GM04503 (cell line): ENCODE results near the gene GATAD2B.
"Not testable (repeated sequence)": the region's sequence is repeated elsewhere in the genome, so short reads cannot be mapped to it uniquely, and the experiment has no call there.

Experiments
- DNase-seq: peaks from one replicate; pipeline ENCODE4 v3.0.0-alpha.2; 2012; ENCODE audit warnings: low read depth

GATAD2B gene

DNA sequence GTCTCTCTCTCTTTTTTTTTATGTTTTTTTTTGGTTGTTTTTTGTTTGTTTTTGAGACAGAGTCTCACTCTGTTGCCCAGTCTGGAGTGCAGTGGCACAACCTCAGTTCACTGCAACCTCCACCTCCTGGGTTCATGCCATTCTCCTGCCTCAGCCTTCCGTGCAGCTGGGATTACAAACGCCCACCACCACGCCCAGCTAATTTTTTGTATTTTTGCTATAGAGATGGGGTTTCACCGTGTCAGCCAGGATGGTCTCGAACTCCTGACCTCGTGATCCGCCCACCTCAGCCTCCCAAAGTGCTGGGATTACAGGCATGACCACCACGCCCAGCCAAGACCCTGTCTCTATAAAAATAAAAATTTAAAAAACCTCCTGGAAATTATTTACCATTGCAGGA, 88.8 kb downstream of the GATAD2B start:
- not testable (repeated sequence) for DNase-seq

DNA sequence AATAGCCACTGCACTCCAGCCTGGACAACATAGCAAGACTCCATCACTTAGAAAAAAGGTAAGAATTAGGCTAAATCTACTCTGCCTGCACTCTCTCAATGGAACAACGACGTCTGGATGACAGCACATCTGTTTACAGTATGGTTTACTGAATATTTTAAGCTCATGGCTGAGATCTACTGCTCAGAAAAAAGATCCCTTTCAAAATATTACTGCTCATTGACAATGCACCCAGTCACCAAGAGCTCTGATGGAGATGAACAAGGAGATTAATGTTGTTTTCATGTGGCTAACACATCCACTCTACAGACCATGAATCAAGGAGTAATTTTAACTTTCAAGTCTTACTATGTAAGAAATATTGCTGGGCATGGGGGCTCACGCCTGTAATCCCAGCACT, 89.6 kb downstream of the GATAD2B start:
- no peak for DNase-seq

DNA sequence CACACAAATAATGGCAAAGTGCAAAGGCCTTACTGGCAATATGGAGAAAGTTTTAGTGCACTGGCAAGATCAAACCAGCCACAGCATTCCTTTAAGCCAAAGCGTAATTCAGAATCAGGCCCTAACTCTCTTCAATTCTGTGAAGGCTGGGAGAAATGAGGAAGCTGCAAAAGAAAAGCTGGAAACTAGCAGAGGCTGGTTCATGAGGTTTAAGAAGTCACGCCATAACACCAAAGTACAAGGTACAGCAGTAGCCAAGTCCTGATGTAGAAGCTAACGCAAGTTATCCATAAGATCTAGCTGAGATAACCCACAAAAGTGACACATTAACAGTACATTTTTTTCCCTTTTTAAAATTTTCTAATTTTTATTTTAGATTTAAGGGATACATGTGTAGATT, 90.5 kb downstream of the GATAD2B start:
- no peak for DNase-seq

DNA sequence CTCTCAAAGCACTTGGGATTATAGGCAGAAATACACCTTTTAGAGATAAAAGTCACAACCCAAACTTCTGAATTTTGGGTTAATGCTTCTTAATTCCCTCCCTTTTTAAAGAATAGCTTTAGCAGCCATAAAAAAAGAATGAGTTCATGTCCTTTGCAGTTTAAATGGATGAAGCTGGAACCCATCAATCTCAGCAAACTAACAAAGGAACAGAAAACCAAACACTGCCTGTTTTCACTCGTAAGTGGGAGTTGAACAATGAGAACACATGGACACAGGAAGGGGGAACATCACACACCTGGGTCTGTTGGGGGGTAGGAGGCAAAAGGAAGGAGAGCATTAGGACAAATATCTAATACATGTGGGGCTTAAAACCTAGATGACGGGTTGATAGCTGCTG, 91.7 kb downstream of the GATAD2B start:
- DNase-seq: no peak

DNA sequence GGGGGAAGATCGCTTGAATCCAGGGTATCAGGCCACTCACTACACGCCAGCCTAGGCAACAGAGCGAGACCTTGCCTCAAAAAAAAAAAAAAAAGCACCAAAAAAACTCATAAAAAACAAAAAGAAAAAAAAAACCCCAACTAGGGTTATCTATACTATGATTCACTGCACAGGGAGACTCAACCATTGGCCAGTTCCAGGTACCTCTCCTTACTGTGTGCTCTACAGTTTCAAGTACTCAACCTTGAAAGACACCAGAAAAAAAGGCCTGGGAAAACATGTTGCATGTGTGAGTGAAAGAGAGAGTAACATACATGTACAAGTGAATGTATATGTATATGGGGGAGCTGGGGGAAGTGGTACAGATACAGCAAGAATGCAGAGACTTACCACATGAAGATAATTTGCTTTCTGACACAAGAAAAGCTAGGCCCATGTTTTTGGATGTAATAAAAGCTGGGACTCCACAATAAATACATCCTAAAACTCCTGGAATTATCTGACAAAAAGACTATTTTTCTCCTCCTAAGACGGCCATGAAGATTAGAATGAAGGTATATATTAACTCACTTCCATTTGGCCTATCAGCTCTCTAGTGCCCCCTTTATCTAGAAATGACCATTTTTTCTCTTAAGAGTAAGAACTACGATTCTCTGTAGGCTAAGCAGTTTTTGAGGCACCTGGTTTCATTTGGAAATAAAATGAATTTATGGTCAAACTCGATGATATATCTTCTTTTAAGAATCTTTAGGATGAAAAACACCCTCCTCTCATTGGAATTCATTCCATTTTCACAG, 95.4 kb downstream of the GATAD2B start:
- DNase-seq: no peak

DNA sequence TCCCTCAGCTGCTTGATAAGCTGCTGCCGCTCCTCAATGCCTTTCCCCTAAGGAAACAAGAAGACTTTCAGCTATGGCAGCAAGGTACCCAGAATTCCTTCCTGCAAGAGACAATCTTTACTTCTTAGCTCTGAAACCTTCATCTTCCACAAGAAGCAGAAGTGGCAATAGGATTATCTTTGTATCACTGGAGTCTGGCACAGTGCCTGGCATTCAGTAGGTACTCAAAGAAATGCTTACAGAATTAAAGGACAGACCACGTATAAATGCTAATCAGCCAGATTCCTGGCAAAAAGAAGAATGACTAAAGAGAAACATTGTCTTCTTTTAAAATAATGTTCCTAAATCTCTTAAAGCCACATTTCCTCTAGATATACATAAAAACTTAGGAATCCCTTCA, 103.9 kb downstream of the GATAD2B start:
- DNase-seq: no peak

DNA sequence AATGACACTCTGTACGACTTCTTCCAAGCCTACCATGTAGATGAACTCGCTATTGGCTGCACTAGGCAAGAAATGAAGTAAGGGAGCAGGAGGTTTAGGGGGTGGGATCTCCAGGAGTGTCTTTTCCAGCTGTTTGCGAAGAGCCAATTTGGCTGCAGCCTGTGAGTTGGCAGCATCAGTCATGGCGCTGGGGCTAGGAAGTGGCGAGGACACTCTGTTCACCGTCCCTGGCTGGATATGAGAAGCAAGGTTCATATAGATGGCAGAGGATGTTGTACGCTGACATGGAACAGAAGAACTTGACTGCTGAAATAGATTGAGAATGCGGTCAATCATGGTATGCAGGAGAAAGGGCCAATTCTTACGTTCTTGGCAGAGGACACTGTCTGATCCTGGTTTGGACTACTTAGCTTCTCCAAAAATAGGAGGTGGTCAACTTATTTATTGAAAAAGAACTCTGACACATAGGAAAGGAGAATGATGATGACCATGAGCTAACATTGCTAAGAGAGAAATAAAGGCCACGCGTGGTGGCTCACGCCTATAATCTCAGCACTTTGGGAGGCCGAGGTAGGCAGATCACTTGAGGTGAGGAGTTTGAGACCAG, 106.4 kb downstream of the GATAD2B start:
- DNase-seq: no peak

DNA sequence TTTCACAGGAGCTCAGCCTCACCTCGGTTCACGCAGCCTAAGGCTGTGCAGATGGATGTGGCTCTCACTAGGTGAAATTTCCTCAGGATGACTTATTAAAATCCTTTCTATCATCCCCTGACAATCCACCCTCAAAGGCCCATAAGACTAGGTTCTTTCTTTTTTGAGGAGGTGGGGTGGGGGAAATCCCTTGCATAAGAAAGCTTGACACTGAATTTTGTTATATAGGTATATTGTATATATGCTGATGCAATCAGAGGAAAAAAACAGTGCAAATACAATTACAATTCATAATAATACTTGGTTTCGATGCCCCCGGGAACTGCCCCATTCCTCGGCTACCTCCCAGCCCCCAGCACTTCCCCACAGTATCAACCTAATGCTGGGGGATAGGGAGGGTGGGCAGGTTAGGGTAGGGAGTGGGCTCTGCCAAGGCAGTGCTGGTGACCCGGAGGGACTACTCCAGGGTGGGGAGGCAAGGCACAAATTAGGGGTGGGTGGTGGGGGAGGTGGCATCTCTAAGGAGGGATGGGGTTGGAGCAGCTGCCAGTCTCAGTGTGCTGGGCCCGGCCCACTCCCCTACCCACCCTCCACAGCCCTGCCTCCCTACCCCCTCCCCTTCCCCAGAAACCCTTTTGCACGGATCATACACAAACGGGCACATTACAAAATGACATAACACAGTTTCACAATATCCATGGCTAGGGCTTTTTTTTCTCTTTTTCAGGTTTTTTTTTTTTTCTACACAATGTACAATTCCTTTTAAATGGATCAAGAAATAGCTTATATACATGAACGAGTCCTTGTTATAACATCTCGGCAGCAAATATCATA, 116.7 kb downstream of the GATAD2B start:
- DNase-seq: no peak

DNA sequence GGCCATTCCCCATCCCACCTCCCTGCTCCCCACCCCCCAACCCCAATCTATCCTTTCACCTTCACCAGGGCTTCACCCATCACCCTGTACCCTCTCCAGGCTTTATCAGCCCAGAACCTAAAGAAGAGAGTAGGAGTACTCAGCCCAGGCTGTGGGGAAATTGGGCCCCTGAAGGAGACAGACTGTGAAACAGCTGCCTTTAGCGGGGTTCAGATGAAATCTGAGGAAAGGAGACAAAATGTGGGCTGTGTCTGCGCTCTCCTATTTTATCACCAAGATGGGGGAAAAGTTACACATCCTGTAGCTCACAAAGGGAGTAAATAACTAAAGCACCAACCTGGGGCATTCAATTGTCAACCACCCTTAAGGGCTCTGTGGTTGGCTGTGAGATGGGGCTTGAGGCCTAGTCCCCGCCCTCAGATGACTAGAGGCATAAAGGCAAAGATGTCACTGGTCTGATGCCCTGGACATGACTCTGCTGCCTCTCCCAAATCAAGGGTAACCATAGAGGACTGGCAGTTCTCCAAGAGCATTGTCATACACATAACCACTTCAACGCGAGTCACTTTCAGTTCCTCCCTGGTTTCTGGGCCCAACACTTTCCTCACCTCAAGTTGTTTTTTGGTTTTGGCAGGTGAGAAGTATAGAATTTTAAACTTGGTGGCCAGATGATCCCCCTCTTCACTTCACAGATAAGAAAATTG, 117.6 kb downstream of the GATAD2B start:
- DNase-seq: peak; percentile 74

DNA sequence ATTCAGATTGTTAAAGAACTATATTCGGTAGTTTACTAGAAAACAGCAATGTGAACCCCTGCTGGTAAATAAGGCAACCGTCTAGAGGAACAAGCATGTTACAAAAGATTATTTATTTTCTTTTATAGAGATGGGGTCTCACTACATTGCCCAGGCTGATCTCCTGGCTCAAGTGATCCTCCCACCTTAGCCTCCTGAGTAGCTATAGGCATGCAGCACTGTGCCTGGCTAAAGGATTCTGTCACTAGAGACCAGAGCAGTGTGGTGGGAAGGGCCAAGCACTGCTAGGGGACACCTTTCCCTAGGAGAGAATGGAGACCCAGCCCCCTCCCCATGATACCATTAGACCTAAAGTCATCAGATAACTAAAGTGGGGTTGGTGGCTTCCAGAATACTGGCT, 118.7 kb downstream of the GATAD2B start:
- DNase-seq: no peak

DNA sequence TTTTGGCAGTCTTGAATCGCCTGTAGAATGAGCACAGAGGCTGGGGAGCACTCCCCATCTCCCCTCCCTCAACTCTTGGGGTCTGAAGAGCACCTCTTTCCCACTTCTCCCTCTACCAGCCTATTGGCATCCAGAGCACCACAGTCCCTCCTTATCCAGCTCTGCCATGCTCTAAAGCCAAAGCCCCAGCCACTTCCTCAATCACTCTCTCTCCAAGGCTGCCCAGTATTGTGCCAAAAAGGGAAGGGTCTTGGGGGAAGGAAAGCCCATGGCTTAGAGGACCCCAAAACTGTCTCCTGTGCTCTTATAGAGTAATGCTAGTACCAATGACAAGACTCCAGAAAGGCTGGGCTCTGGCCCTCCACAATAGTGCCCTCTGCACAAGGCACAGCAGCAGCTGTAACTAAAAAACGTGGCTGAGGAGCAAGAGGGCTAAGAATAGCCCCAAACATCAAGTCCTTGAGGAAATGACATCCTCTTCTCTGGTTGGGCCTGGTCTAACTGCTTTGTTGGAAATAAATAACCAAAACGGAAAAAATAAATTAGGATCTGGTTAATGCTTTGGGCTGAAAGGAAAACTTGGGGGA, 119.2 kb downstream of the GATAD2B start:
- DNase-seq: no peak

DNA sequence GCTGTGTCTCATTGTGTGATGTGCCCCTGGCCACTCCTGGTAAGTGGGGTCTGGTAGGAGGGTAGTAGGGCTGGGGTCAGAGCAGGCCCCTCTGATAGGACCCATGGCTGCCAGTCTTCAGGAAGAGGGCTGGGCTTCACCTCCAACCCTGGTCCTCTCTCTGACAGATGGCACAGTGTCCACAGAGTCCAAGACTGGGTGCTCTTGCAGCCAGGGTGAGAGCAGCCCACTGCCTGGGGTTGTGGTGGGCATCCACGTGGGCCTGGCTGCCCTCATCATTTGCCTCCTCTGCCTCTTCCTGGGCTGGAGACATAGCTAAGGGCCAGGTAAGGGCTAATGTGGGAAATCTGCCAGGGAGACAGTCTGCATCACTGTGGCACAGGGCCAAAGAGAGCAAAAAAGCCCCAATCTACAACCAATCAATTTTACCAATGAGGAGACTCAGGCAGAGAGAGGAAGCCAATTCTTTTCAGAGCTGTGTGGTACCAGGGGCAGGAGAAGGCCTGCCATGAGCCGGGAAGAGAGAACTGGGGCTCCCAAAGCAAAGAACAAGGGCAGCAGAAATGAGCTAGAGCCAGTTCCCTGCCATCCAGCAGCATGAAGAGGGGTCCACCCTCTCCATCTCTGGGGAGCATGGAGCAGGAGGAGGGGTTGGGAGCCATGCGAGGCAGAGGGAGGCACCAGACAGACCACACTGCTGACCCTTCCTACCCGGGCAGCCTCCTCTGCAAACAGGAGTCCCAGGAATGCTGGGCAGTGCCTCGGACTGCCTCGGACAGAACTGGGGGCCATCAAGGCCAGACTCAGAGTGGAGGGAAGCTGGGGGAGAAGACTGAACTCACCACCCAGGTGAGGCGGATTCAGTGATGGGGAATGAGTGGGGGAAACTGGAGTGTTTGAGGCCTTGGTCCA, 120.7 kb downstream of the GATAD2B start:
- DNase-seq: no peak

DNA sequence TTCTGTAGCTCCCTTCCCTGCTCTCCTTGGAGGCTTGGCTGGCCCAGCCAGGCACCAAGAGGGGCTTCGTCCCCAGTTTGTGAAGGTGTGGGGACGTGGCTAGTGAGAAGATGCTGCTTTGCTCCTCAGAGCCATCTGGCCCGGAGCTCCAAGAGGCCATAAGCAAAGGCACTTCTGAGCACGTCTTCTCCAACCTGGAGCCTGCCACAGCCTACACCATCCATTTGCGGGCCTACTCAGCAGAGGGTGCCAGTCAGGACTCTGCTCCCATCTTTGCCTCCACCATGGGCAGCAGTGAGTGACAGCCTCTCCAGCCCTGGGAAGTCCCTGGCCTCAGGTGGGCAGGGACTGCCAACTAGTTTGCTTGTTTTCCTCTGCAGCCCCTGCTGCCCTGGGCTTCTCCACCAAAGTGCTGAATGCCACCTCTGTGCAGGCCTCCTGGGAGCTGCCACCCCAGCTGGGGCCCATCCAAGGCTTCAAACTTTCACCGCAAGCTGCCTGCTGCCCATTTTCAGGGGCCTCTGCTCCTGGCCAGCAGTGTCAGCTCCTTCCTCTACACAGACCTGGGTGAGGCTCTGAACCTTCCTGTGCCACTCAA, 121.6 kb downstream of the GATAD2B start:
- no peak for DNase-seq

DNA sequence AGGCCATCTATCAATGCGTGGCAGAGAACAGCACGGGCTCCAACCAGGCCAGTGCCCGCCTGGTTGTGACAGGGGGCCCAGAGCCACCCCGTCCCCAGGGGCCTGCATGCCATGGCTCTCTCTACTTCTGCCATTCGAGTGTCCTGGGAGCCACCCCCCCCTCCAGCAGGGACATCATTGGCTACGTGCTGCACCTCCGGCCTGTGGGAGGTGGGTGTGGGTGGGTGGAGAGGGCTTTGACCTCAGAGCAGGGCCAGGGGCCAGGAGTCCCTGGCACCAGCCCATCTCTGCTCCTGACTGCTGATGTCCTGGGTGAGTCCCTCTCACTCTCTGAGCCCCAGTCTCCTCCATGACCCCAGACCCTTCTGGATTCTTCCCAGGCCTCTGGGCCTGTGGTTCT, 122.3 kb downstream of the GATAD2B start:
- no peak for DNase-seq

DNA sequence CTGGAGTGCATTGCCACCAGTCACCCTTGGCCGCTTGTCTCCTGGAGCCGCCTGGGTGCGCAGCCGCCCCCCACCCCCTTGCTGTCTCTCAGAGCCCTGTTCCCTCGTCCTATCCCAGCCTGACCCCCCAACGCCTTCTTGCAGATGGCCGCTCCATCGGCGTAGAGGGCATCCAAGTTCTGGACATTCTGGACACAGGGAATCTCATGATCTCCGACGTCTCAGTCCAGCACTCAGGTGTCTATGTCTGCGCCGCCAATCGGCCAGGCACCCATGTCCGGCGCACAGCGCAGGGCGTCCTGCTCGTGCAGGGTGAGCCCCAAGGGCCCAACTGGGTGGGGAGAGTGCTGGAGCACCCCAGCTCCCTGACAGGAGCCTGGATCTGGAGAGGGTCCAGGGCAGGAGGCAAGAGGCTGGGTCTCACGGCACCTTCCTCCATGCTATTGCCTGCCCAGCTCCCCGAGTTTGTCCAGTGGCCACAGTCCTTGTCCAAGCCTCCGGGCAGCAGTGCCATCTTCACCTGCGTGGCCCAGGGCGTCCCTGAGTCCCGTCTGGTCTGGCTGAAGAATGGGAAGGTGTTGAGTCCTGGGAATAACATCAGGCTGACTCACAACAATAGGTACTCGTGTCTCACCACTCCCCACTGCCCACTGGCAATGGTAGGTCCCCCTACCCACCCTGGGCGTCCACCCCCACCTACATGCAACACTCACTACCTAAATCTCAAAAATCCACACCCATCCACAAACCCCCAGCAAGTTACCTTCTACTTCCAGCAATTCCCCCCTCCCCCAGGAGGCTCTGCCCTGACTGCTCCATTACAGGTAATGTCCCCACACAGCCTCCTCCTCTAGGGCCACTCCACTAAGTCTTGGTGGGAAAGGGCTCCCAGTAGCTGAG, 123.0 kb downstream of the GATAD2B start:
- DNase-seq: no peak

DNA sequence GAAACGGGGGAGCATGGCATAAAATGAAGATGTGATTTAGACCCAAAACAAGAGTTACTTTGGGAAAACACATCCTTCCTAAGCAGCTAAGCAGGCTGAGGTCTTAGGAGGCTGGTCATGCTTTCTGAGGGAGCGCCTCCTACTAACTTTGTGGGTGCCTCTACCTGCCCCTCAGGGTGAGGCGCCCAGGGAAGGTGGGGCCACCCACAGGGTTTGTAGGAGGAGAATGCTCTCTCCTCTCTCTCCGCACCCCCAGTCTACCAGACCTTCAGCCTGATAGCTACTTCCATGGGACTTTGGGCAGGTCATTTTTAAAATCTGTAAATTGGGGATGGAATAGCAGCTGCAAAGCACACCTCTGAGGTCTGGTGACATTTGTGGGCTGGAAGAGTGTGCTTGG, 123.8 kb downstream of the GATAD2B start:
- no peak for DNase-seq

DNA sequence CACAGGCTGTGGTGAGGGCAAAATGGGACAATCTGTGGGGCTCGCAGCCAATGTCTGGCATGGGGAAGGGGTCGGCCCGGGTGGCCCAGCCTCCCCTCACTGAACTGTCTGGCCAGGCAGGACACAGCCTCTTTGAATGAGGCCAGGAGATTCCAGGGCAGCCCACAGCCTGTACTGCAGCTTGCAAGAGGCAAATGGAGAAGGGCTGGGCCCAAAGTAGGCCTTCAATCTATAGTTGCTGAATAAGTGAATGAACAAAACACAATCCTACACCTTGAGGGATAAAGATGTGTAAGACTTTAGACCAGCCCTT, 124.3 kb downstream of the GATAD2B start:
- DNase-seq: no peak

DNA sequence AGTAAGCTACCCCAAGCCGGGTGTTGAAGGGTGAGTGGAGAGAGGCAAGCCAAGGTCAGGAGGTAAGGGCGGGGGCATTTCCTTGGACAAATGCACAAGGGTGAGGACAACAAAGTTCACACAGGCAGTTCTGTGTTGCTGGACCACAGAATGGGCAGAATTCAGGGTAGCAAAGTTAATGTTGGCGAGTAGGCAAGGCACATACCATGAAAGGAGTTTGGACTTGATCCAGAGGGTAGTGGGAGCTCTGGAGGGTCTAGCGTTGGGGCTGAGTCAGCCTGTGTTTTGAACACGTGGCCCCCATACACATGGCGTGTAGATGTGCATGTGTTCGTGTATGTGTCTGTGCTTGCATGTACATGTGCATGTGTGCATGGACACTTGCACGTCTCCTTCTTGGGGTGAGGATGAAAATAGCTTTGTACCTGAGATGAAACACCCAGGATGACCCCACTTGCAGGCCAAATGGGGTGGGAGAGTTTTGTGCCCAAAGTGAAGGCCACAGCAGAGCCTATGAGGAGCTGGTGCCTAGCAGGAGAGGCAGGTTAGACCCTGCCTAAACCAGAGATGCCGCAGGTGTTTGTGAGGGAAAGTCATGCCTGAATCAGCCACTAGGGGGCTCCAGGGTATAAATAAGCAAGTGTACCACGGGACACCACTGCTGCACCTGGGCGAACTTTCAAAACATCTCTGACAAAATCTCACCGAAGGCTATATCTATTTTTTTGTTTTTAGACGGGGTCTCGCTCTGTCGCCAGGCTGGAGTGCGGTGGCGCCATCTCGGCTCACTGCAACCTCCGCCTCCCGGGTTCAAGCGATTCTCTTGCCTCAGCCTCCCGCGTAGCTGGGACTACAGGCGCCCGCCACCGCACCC, 125.7 kb downstream of the GATAD2B start:
- no peak for DNase-seq
